ENCODE measurements around the gene PLXNC1. TPM values are rescaled to one million over a fixed set of nuclear protein-coding genes. Genes with fewer than 3 reads are reported as not detected.

The PLXNC1 gene
- total and polyA plus RNA-seq, 4 donors = 27.6 to 58.2 (median 42.1) TPM

DNA sequence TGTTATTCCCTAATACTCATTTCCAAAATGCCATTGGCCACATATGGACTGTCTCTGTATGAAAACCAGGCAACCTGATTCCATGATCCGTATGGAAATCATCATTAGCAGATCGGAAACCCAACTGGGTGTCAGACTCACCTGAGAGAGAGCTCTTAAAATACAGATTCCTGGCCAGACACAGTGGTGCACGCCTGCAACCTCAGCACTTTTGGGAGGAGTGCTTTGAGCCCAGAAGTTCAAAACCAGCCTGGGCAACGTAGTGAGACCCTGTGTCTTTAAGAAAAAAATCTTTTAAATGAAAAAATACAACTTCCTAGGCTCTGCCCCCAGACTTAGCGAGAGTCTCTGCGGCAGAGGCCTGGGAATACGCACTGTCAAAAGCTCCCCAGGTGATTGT is 37.4 kb downstream of the PLXNC1 start:
- H3K4me1 ChIP-seq (ENCODE audit: control insufficient read depth, insufficient read depth, low read length) = peaks cover 32% of the 10 kb centered on the region
- no peaks in the 10 kb centered on the region for H3K27me3 ChIP-seq (ENCODE audit: control insufficient read depth, insufficient read depth, low read length)
- no peak overlapping the region for H3K27ac ChIP-seq (ENCODE audit: low read depth, low read length)
- H3K4me3 ChIP-seq (ENCODE audit: low read depth, low read length) = no peak overlapping the region
- WGBS (ENCODE audit: insufficient coverage) = 72% methylated on average over 3 of the region's 7 CpGs
- no peak for DNase-seq (ENCODE audit: low read depth in 4 of 6, low spot score in 6 of 6)
- no peaks in the 10 kb centered on the region for H3K9me3 ChIP-seq (ENCODE audit: control insufficient read depth, insufficient read depth, low read length)
- H3K36me3 ChIP-seq (ENCODE audit: control insufficient read depth, insufficient read depth, low read length) = peaks cover 4% of the 10 kb centered on the region

DNA sequence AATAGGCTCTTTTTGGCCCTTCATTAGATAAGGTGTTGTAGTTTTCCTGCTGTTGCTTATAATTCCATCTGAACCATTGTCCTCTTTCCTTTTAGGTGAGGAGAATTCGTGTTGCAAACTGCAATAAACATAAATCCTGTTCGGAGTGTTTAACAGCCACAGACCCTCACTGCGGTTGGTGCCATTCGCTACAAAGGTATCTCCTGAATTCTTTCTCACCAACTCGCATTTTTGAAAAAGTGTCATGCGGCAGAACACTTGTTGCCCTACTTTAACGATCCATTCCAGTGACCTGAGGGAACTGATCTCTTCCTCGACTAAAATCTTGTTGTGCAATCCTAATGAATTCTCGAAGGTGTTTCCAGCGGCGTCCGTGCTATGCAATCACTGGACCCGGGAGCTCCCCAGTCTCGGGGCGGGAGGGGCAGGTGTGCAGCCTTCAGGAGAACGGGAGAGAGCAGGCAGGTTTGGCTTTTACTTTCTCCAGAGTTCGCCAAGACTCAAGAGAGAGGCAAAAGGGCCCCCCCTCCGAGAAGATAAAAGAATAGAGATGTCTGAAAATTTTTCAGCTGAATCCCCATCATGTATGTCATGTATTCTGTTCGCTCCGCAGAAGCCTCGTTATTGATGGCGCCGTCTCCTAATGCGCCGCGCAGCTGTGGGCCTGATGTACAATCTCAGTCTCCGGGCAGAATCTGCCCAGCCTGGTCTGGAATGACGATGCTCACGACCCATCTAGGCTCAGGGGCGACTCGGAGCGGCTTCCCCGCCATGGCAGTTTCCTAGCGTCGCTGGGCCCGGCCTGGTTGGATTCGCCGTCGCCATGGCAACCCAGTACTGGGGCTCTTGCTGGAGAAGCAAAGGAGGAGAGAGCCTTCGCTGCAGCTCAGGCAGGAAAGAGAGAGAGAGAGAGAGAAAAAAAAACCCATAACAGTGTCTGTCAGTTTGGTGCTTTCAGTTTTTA is 38.2 kb downstream of the PLXNC1 start:
- DNase-seq (ENCODE audit: low read depth in 4 of 6, low spot score in 6 of 6) = peak; percentile 79 to 98 (median 87)
- Histone ChIP-seq H3K9me3 (ENCODE audit: control insufficient read depth, insufficient read depth, low read length) (no peaks in the 10 kb centered on the region), H3K4me1 (ENCODE audit: control insufficient read depth, insufficient read depth, low read length) (peaks cover 32% of the 10 kb centered on the region), H3K27me3 (ENCODE audit: control insufficient read depth, insufficient read depth, low read length) (no peaks in the 10 kb centered on the region), H3K4me3 (ENCODE audit: low read depth, low read length) (peak overlapping the region; percentile 43), H3K27ac (ENCODE audit: low read depth, low read length) (peak overlapping the region; percentile 78), H3K36me3 (ENCODE audit: control insufficient read depth, insufficient read depth, low read length) (peaks cover 4% of the 10 kb centered on the region)
- 20% methylated on average over 39 of the region's 40 CpGs for WGBS (ENCODE audit: insufficient coverage)

DNA sequence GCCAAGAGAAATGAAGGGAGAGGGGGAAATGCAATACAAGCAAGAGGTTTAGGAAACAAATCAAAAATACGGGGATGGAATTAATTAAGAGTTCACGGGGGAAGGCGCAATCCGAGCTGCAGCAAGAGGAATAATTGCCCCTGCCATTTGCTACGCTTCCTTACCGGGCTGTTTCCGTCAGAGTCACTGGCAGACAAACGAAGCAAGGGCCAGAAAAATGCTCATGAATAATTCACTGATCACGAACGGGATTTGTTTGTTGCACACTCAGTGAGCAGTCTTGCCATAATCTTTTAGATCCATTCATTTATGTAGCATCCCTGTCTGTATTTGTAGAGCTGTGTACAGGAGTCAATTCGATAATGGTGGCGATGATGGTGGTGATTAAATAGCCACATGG is 39.0 kb downstream of the PLXNC1 start:
- Histone ChIP-seq H3K9me3 (ENCODE audit: control insufficient read depth, insufficient read depth, low read length) (no peaks in the 10 kb centered on the region), H3K4me1 (ENCODE audit: control insufficient read depth, insufficient read depth, low read length) (peaks cover 32% of the 10 kb centered on the region), H3K4me3 (ENCODE audit: low read depth, low read length) (peak overlapping the region; percentile 43), H3K27me3 (ENCODE audit: control insufficient read depth, insufficient read depth, low read length) (no peaks in the 10 kb centered on the region), H3K36me3 (ENCODE audit: control insufficient read depth, insufficient read depth, low read length) (peaks cover under 1% of the 10 kb centered on the region), H3K27ac (ENCODE audit: low read depth, low read length) (peak overlapping the region; percentile 78)
- 8% methylated on average over 12 of the region's 12 CpGs for WGBS (ENCODE audit: insufficient coverage)
- DNase-seq (ENCODE audit: low read depth in 4 of 6, low spot score in 6 of 6) = peak in 2 of 6 donors; percentile 78 to 88

DNA sequence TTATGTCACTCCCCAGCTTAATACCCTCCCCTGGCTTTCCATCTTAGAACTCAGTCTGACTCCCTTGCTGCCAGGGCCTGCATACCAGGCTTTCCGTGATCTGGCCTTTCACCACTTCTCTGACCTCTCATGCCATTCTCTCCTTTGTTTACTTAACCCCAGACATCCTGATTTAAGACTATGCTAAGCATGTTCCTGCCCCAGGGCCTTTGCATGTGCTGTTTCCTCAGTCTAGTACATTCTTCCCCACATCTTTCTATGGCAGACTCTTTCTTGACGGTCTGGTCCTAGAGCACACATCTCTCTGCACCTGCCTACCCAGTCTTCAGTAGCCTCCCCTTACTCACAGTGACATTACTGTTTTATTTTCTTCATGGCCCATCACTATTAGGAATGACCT is 42.2 kb downstream of the PLXNC1 start:
- Histone ChIP-seq H3K9me3 (ENCODE audit: control insufficient read depth, insufficient read depth, low read length) (no peaks in the 10 kb centered on the region), H3K27me3 (ENCODE audit: control insufficient read depth, insufficient read depth, low read length) (no peaks in the 10 kb centered on the region), H3K4me1 (ENCODE audit: control insufficient read depth, insufficient read depth, low read length) (peaks cover 28% of the 10 kb centered on the region), H3K36me3 (ENCODE audit: control insufficient read depth, insufficient read depth, low read length) (no peaks in the 10 kb centered on the region), H3K27ac (ENCODE audit: low read depth, low read length) (no peak overlapping the region), H3K4me3 (ENCODE audit: low read depth, low read length) (no peak overlapping the region)
- DNase-seq (ENCODE audit: low read depth in 4 of 6, low spot score in 6 of 6) = no peak
- WGBS (ENCODE audit: insufficient coverage) = 82% methylated on average over 1 of the region's 2 CpGs

DNA sequence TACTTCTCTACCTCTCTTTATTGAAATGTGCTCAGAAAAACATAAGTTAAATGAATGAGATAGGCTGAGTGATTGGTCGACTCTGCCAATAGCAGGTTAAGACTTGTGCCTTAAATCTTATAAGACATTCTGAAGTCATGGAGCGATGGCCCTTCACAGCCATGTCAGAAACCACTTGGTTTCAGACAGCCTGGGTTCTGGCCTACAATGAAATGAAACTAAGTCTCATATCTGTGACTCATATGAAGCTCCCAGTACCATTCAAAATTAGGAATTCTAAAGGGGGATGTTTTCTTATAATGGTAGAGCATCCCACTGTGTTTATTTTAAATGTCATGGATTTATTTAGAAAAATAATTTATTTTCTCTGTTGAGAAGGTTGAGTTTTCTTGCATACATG is 42.6 kb downstream of the PLXNC1 start:
- no peak for DNase-seq (ENCODE audit: low read depth in 4 of 6, low spot score in 6 of 6)
- H3K27ac ChIP-seq (ENCODE audit: low read depth, low read length) = no peak overlapping the region
- no peaks in the 10 kb centered on the region for H3K9me3 ChIP-seq (ENCODE audit: control insufficient read depth, insufficient read depth, low read length)
- H3K4me3 ChIP-seq (ENCODE audit: low read depth, low read length) = no peak overlapping the region
- no peaks in the 10 kb centered on the region for H3K36me3 ChIP-seq (ENCODE audit: control insufficient read depth, insufficient read depth, low read length)
- H3K4me1 ChIP-seq (ENCODE audit: control insufficient read depth, insufficient read depth, low read length) = peaks cover 24% of the 10 kb centered on the region
- 85% methylated on average over 2 of the region's 2 CpGs for WGBS (ENCODE audit: insufficient coverage)
- H3K27me3 ChIP-seq (ENCODE audit: control insufficient read depth, insufficient read depth, low read length) = no peaks in the 10 kb centered on the region

DNA sequence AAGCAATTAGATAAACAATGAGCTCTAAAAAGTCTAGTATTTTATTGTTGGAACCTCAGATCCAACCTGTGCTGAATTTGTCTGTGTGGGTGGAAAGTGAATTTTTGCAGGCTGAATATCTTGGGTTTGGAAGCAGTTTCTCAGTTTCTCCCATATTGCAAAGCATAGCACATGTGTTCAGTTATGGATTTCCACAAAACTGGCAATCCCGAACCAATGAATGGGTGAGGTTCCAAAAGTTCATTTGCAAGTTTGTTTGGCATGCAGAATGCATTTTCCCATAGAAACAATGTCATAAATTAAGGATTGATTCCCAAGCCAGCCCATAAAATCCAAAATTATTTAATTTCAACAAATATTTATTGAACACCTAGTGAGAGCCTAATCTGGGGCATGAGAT is 43.4 kb downstream of the PLXNC1 start:
- no peaks in the 10 kb centered on the region for H3K36me3 ChIP-seq (ENCODE audit: control insufficient read depth, insufficient read depth, low read length)
- peaks cover 17% of the 10 kb centered on the region for H3K4me1 ChIP-seq (ENCODE audit: control insufficient read depth, insufficient read depth, low read length)
- H3K4me3 ChIP-seq (ENCODE audit: low read depth, low read length) = no peak overlapping the region
- WGBS (ENCODE audit: insufficient coverage) = 100% methylated on average over 1 of the region's 1 CpG
- no peaks in the 10 kb centered on the region for H3K9me3 ChIP-seq (ENCODE audit: control insufficient read depth, insufficient read depth, low read length)
- no peaks in the 10 kb centered on the region for H3K27me3 ChIP-seq (ENCODE audit: control insufficient read depth, insufficient read depth, low read length)
- DNase-seq (ENCODE audit: low read depth in 4 of 6, low spot score in 6 of 6) = peak in 1 of 6 donors; percentile 56
- no peak overlapping the region for H3K27ac ChIP-seq (ENCODE audit: low read depth, low read length)

DNA sequence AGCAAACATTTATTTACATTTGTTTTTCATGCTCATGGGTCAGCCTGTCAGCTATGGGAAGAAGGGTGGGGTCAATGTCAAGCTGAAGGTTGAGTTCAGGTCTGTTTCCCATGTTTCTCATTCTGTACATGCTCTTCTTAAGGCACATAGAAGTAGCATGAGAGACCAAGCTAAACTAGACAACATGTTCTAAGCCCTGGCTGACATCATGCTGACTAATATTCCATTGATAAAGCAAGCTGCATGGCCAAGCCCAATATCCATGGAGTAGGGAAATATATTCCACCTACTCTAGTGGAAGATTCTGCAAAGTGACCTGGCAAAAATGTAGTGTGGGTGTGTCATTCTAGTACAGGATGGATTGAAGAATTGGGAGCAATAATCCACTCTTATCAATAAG is 44.1 kb downstream of the PLXNC1 start:
- DNase-seq (ENCODE audit: low read depth in 4 of 6, low spot score in 6 of 6) = no peak
- Histone ChIP-seq H3K27ac (ENCODE audit: low read depth, low read length) (no peak overlapping the region), H3K4me3 (ENCODE audit: low read depth, low read length) (no peak overlapping the region), H3K36me3 (ENCODE audit: control insufficient read depth, insufficient read depth, low read length) (no peaks in the 10 kb centered on the region), H3K9me3 (ENCODE audit: control insufficient read depth, insufficient read depth, low read length) (no peaks in the 10 kb centered on the region), H3K4me1 (ENCODE audit: control insufficient read depth, insufficient read depth, low read length) (peaks cover 10% of the 10 kb centered on the region), H3K27me3 (ENCODE audit: control insufficient read depth, insufficient read depth, low read length) (no peaks in the 10 kb centered on the region)

DNA sequence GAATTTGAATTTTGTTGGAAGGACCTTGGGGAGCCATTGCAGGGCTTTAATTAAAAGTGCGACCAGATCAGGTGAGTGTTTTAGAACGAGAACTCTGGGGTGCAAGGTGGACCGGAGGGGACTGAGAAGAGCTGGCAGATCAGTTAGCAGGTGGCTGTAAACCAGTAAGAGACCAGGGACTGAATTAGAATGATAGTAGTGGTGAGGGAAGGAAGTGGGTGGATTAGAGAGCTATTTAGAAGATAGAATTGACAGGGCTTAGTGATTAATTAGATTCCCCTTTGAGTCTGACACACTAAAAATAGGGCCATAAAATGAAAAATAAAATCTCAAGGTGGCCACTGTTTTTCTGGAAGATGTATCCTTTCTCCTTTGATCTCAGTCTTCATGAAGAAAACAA is 44.8 kb downstream of the PLXNC1 start:
- Histone ChIP-seq H3K9me3 (ENCODE audit: control insufficient read depth, insufficient read depth, low read length) (no peaks in the 10 kb centered on the region), H3K27me3 (ENCODE audit: control insufficient read depth, insufficient read depth, low read length) (no peaks in the 10 kb centered on the region), H3K36me3 (ENCODE audit: control insufficient read depth, insufficient read depth, low read length) (no peaks in the 10 kb centered on the region), H3K4me1 (ENCODE audit: control insufficient read depth, insufficient read depth, low read length) (peaks cover 6% of the 10 kb centered on the region), H3K4me3 (ENCODE audit: low read depth, low read length) (no peak overlapping the region), H3K27ac (ENCODE audit: low read depth, low read length) (no peak overlapping the region)
- 77% methylated on average over 3 of the region's 3 CpGs for WGBS (ENCODE audit: insufficient coverage)
- no peak for DNase-seq (ENCODE audit: low read depth in 4 of 6, low spot score in 6 of 6)

DNA sequence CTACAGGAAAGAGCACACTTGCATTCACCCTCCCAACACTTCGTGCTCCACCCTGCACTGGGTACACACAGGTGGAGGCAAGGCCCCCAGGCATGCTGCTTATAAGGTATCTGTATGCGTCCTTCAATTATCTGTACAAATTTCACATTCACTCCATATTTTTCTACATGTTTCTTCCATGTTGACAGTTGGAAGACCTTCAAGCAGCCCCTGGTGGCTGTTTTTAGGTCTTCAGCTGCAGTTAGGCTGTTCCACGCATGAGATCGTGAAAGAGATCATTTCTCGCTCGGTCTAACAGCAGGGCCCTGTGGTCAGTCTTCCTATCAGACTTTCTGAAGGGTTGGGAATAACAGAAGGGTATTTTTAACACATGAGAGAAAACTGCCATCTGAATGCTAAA is 47.1 kb downstream of the PLXNC1 start:
- H3K36me3 ChIP-seq (ENCODE audit: control insufficient read depth, insufficient read depth, low read length) = no peaks in the 10 kb centered on the region

DNA sequence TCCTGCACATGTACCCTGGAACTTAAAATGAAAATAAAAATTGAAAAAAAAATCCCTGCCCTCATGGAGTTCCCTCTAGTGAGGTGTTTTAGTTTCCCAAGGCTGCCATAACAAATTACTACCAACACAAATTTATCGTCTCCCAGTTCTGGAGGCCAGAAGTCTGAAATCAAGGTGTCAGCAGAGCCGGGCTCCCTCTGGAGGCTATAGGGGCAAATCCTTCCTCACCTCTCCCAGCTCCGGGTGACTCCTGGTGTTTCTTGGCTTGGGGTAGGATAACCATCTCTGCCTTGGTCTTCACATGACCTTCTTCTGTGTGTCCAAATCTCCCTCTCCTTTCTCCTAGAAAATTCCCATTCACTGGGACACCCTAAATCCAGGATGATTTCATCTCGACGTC is 50.1 kb downstream of the PLXNC1 start:
- Histone ChIP-seq H3K4me3 (ENCODE audit: low read depth, low read length) (no peak overlapping the region), H3K36me3 (ENCODE audit: control insufficient read depth, insufficient read depth, low read length) (peaks cover 5% of the 10 kb centered on the region), H3K27me3 (ENCODE audit: control insufficient read depth, insufficient read depth, low read length) (no peaks in the 10 kb centered on the region), H3K4me1 (ENCODE audit: control insufficient read depth, insufficient read depth, low read length) (no peaks in the 10 kb centered on the region), H3K27ac (ENCODE audit: low read depth, low read length) (no peak overlapping the region), H3K9me3 (ENCODE audit: control insufficient read depth, insufficient read depth, low read length) (no peaks in the 10 kb centered on the region)
- no peak for DNase-seq (ENCODE audit: low read depth in 4 of 6, low spot score in 6 of 6)
- no CpG with 5 or more reads among the region's 5 CpGs for WGBS (ENCODE audit: insufficient coverage)

More for the DNA sequence above, 47.1 kb downstream of the PLXNC1 start:
- no peak for DNase-seq (ENCODE audit: low read depth in 4 of 6, low spot score in 6 of 6)
- no peak overlapping the region for H3K4me3 ChIP-seq (ENCODE audit: low read depth, low read length)
- H3K27me3 ChIP-seq (ENCODE audit: control insufficient read depth, insufficient read depth, low read length) = no peaks in the 10 kb centered on the region
- H3K27ac ChIP-seq (ENCODE audit: low read depth, low read length) = no peak overlapping the region
- WGBS (ENCODE audit: insufficient coverage) = 96% methylated on average over 4 of the region's 6 CpGs
- no peaks in the 10 kb centered on the region for H3K4me1 ChIP-seq (ENCODE audit: control insufficient read depth, insufficient read depth, low read length)
- no peaks in the 10 kb centered on the region for H3K9me3 ChIP-seq (ENCODE audit: control insufficient read depth, insufficient read depth, low read length)

Measured in spinal cord (tissue), 10 donors.